NCI-H2107 treated with DMSO at 0.1 percent for 48 hours (cell line): ENCODE results near the gene CYP2A13.
A peak's percentile ranks its signal among the peaks of the same experiment; 100 is the strongest.
"Not testable (repeated sequence)": the region's sequence is repeated elsewhere in the genome, so short reads cannot be mapped to it uniquely, and the experiment has no call there.

Source experiments
- DNase-seq: peaks from one replicate; lab custom pipeline; 2025; ENCODE audit not compliant: unreplicated experiment; lab: John Stamatoyannopoulos, UW

The CYP2A13 gene

GRCh38 chr19:41116261-41116660 is 28.0 kb downstream of the CYP2A13 start:
- DNase-seq: no peak

GRCh38 chr19:41120929-41121911 is 33.0 kb downstream of the CYP2A13 start:
- not testable (repeated sequence) for DNase-seq

GRCh38 chr19:41122846-41123245 is 34.6 kb downstream of the CYP2A13 start:
- DNase-seq: not testable (repeated sequence)

GRCh38 chr19:41123716-41124294 is 35.6 kb downstream of the CYP2A13 start:
- no peak for DNase-seq

- DNase-seq: not testable (repeated sequence)
These were observed 38.5 kb downstream of the CYP2A13 start for GRCh38 chr19:41126765-41127203.

- not testable (repeated sequence) for DNase-seq
These were observed 39.1 kb downstream of the CYP2A13 start for GRCh38 chr19:41127362-41127761.

- DNase-seq: not testable (repeated sequence)
These were observed 39.6 kb downstream of the CYP2A13 start for GRCh38 chr19:41127801-41128300.

- no peak for DNase-seq
These were observed 40.4 kb downstream of the CYP2A13 start for GRCh38 chr19:41128692-41129091.

GRCh38 chr19:41131186-41131585 is 42.9 kb downstream of the CYP2A13 start:
- DNase-seq: no peak

- no peak for DNase-seq
These were observed 45.0 kb downstream of the CYP2A13 start for GRCh38 chr19:41133260-41133659.

- no peak for DNase-seq
These were observed 46.4 kb downstream of the CYP2A13 start for GRCh38 chr19:41134616-41135015.

- DNase-seq: not testable (repeated sequence)
These were observed 47.4 kb downstream of the CYP2A13 start for GRCh38 chr19:41135390-41136384.

- DNase-seq: no peak
These were observed 48.6 kb downstream of the CYP2A13 start for GRCh38 chr19:41136636-41137455.

GRCh38 chr19:41144403-41144802 is 56.2 kb downstream of the CYP2A13 start:
- DNase-seq: peak; percentile 42
